Fibroblast of lung (primary cell): ENCODE results near the gene SRI. TPM values are rescaled to one million over a fixed set of nuclear protein-coding genes. Genes with fewer than 3 reads are reported as not detected.

Source experiments
- DNase-seq, 2 donors: peaks; one replicate each; pipeline versions ENCODE4 v3.0.0 to v3.0.0-alpha.2; 2010; ENCODE audit warnings: low read depth in 2 of 2
- H2AFZ ChIP-seq: 2 replicates; pipeline ENCODE4 v1.5.1; 2012; ENCODE audit warnings: low read length, control low read depth, inconsistent platforms
- H3K27ac ChIP-seq: 2 replicates; pipeline ENCODE4 v1.5.1; 2011; ENCODE audit warnings: low read length, control low read depth; ENCODE audit not compliant: insufficient read depth
- H3K27me3 ChIP-seq: 2 replicates; pipeline ENCODE4 v1.5.1; 2011; ENCODE audit warnings: mild to moderate bottlenecking, low read length; ENCODE audit not compliant: control insufficient read depth, insufficient read depth
- H3K36me3 ChIP-seq: 2 replicates; pipeline ENCODE4 v1.5.1; 2011; ENCODE audit warnings: low read length; ENCODE audit not compliant: control insufficient read depth, insufficient read depth
- H3K4me1 ChIP-seq: 2 replicates; pipeline ENCODE4 v1.5.1; 2011; ENCODE audit warnings: low read length; ENCODE audit not compliant: control insufficient read depth, insufficient read depth; ENCODE audit errors: extremely low read depth
- H3K4me2 ChIP-seq: 2 replicates; pipeline ENCODE4 v1.5.1; 2011; ENCODE audit warnings: low read length, control low read depth; ENCODE audit not compliant: insufficient read depth; ENCODE audit errors: extremely low read depth
- H3K4me3 ChIP-seq, 4 experiments: fragments of 200-600 bp in 1 of 4; sonication (generic) in 1 of 4; replicated peaks in 1 of 4; 2 replicates each; pipeline ENCODE4 v1.5.1; 2011 to 2016; ENCODE audit warnings: low read length in 4 of 4, low read depth in 3 of 4, mild to moderate bottlenecking in 3 of 4, control low read depth in 2 of 4, inconsistent platforms in 1 of 4, mixed read lengths in 1 of 4; ENCODE audit not compliant: insufficient read depth in 1 of 4; ENCODE audit errors: control extremely low read depth in 1 of 4
- H3K79me2 ChIP-seq: 2 replicates; pipeline ENCODE4 v1.5.1; 2012; ENCODE audit warnings: mild to moderate bottlenecking, low read length, inconsistent platforms; ENCODE audit not compliant: control insufficient read depth, insufficient read depth
- H3K9ac ChIP-seq: 2 replicates; pipeline ENCODE4 v1.5.1; 2011; ENCODE audit warnings: mild to moderate bottlenecking, low read length, control low read depth; ENCODE audit not compliant: insufficient read depth
- H3K9me3 ChIP-seq: 2 replicates; pipeline ENCODE4 v1.5.1; 2012; ENCODE audit warnings: low read depth, low read length; ENCODE audit not compliant: control insufficient read depth, insufficient read depth
- H4K20me1 ChIP-seq: 2 replicates; pipeline ENCODE4 v1.5.1; 2011; ENCODE audit warnings: low read length; ENCODE audit not compliant: control insufficient read depth, insufficient read depth; ENCODE audit errors: extremely low read depth
- CTCF ChIP-seq, 2 donors: IDR thresholded peaks in 1 of 2; conservative IDR thresholded peaks in 1 of 2; 1 replicate in 1 of 2; 2 replicates in 1 of 2; pipeline ENCODE4 v1.5.1; 2011 to 2012; ENCODE audit warnings: low read length in 2 of 2, control low read depth in 1 of 2, inconsistent platforms in 1 of 2, low read depth in 1 of 2, mild to moderate bottlenecking in 1 of 2
- EZH2 ChIP-seq: IDR thresholded peaks from 2 replicates; pipeline ENCODE4 v1.5.1; 2012; ENCODE audit warnings: low read length, control low read depth, mild to moderate bottlenecking; ENCODE audit errors: missing control alignments
- polyA minus RNA-seq: library from RNA; depleted of rRNA, polyadenylated mRNA; stranded (reverse); fragments of >200 nt; gene quantifications from 2 replicates; pipeline ENCODE4 v1.2.3, GENCODE V29; 2011; ENCODE audit warnings: low replicate concordance
- polyA plus RNA-seq, 2 donors: library from polyadenylated mRNA; depleted of rRNA in 1 of 2; stranded (reverse) in 1 of 2; unstranded in 1 of 2; fragments of >200 nt; gene quantifications; 2 replicates each; pipeline ENCODE4 v1.2.1, GENCODE V29; 2011 to 2012; ENCODE audit warnings: missing spikeins in 1 of 2
- total RNA-seq: library from RNA; depleted of rRNA; stranded (reverse); fragments of >200 nt; gene quantifications from 2 replicates; pipeline ENCODE4 v1.2.1, GENCODE V29; 2014

Gene SRI, protein sequence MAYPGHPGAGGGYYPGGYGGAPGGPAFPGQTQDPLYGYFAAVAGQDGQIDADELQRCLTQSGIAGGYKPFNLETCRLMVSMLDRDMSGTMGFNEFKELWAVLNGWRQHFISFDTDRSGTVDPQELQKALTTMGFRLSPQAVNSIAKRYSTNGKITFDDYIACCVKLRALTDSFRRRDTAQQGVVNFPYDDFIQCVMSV
- total RNA-seq: 75.1 and 76.3 TPM in 2 replicates
- polyA plus RNA-seq: 194 and 204 TPM in 2 replicates
- 156 and 169 TPM in 2 replicates for polyA plus RNA-seq (2012)
- polyA minus RNA-seq: 46.4 and 56.8 TPM in 2 replicates

- TF ChIP-seq EZH2 (no peak), CTCF (conservative IDR thresholded peaks at IDR 0.05 in 1 of 2, IDR thresholded peaks at IDR 0.05 in 1 of 2; ENCODE audit: low read depth in 1 of 2, low read length in 2 of 2) (peak; percentile 40 to 64)
- peak within 1 kb of the TSS; percentile 86 for H2AFZ ChIP-seq
- peaks cover 22% of the 10 kb centered on the region for H3K79me2 ChIP-seq
- peak within 1 kb of the TSS; percentile 74 for H3K9ac ChIP-seq
- H3K36me3 ChIP-seq: peaks cover 2% of the 10 kb centered on the region
- H3K4me2 ChIP-seq: peak within 1 kb of the TSS; percentile 91
- peak within 1 kb of the TSS; percentile 35 to 99 (median 70) for H3K4me3 ChIP-seq
- DNase-seq: peak; percentile 80 to 89
- H3K27ac ChIP-seq: peak within 1 kb of the TSS; percentile 91
- peaks cover 7% of the 10 kb centered on the region for H3K4me1 ChIP-seq
- H3K27me3 ChIP-seq: no peaks in the 10 kb centered on the region
- no peaks in the 10 kb centered on the region for H3K9me3 ChIP-seq
- H4K20me1 ChIP-seq: no peaks in the 10 kb centered on the region
Measured at GRCh38 chr7:88219781-88220747, at the start of gene SRI. Gene SRI, minus strand, starts transcription at chr7:88220038. Its CDS starts 12 bp downstream, at chr7:88220026.

DNA sequence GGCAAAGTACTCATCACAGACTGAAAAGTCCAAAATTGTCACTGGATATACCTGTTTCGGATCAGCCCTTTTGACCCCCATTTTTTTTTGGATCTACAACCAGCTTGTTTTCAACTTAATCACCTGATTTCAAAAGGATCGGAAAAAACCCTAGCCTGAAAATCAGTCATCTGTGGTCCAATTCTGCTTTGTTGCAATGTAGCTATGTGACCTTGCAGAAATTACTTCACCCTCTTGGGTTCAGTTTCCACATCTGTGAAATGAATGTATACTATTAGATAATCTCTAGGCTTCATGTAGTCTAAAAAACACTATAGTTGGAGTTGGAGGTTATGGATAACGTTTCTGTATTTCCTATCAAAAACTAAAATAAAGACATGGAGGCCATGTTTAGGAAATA is 49.7 kb upstream of the SRI start:
- H2AFZ ChIP-seq: no peak overlapping the region
- no peak for DNase-seq
- H3K79me2 ChIP-seq: no peaks in the 10 kb centered on the region
- TF ChIP-seq EZH2: no peak
- no peak for TF ChIP-seq CTCF (conservative IDR thresholded peaks at IDR 0.05 in 1 of 2, IDR thresholded peaks at IDR 0.05 in 1 of 2; ENCODE audit: low read depth in 1 of 2, low read length in 2 of 2)
- no peaks in the 10 kb centered on the region for H4K20me1 ChIP-seq
- H3K36me3 ChIP-seq: no peaks in the 10 kb centered on the region
- no peaks in the 10 kb centered on the region for H3K27me3 ChIP-seq
- H3K9ac ChIP-seq: no peak overlapping the region
- H3K4me2 ChIP-seq: no peak overlapping the region
- no peak overlapping the region for H3K27ac ChIP-seq
- H3K4me1 ChIP-seq: no peaks in the 10 kb centered on the region
- H3K4me3 ChIP-seq: no peak overlapping the region
- H3K9me3 ChIP-seq: no peaks in the 10 kb centered on the region

GRCh38 chr7:88268858-88269257 is 49.0 kb upstream of the SRI start:
- no peak for TF ChIP-seq EZH2
- no peak for TF ChIP-seq CTCF (conservative IDR thresholded peaks at IDR 0.05 in 1 of 2, IDR thresholded peaks at IDR 0.05 in 1 of 2; ENCODE audit: low read depth in 1 of 2, low read length in 2 of 2)
- Histone ChIP-seq H2AFZ (no peak overlapping the region), H3K27me3 (no peaks in the 10 kb centered on the region), H3K79me2 (no peaks in the 10 kb centered on the region), H4K20me1 (no peaks in the 10 kb centered on the region), H3K4me1 (no peaks in the 10 kb centered on the region), H3K9me3 (no peaks in the 10 kb centered on the region), H3K27ac (no peak overlapping the region), H3K36me3 (no peaks in the 10 kb centered on the region), H3K9ac (no peak overlapping the region), H3K4me2 (no peak overlapping the region), H3K4me3 (no peak overlapping the region)
- DNase-seq: no peak
